Measurements from ENCODE around the gene ATM. TPM values are rescaled to one million over a fixed set of nuclear protein-coding genes. Genes with fewer than 3 reads are reported as not detected.

Gene ATM
- total and polyA plus RNA-seq, 2 experiments from 2014 or later = 17.8 to 62.7 TPM

GRCh38 chr11:108346451-108346850, 123.6 kb downstream of the ATM start:
- DNase-seq (ENCODE audit: low read depth in 1 of 2, low spot score in 1 of 2) = no peak
- Histone ChIP-seq H3K36me3 (peaks cover 32% of the 10 kb centered on the region), H3K4me3 (no peak overlapping the region), H3K27ac (no peak overlapping the region), H3K9me3 (ENCODE audit: low read depth) (no peaks in the 10 kb centered on the region), H3K4me1 (ENCODE audit: low read depth) (no peaks in the 10 kb centered on the region), H3K27me3 (no peaks in the 10 kb centered on the region)
- no peak for TF ChIP-seq CTCF (IDR thresholded peaks at IDR 0.05; ENCODE audit: low read depth, low read length)

GRCh38 chr11:108351468-108351867, 128.6 kb downstream of the ATM start:
- H3K27me3 ChIP-seq = no peaks in the 10 kb centered on the region
- peaks cover 66% of the 10 kb centered on the region for H3K36me3 ChIP-seq
- H3K4me1 ChIP-seq (ENCODE audit: low read depth) = no peaks in the 10 kb centered on the region
- no peak overlapping the region for H3K4me3 ChIP-seq
- no peak overlapping the region for H3K27ac ChIP-seq
- H3K9me3 ChIP-seq (ENCODE audit: low read depth) = no peaks in the 10 kb centered on the region
- no peak for DNase-seq (ENCODE audit: low read depth in 1 of 2, low spot score in 1 of 2)
- TF ChIP-seq CTCF (IDR thresholded peaks at IDR 0.05; ENCODE audit: low read depth, low read length) = no peak

- Histone ChIP-seq H3K36me3 (peaks cover 7% of the 10 kb centered on the region), H3K9me3 (ENCODE audit: low read depth) (no peaks in the 10 kb centered on the region), H3K27me3 (no peaks in the 10 kb centered on the region), H3K27ac (no peak overlapping the region), H3K4me3 (no peak overlapping the region), H3K4me1 (ENCODE audit: low read depth) (no peaks in the 10 kb centered on the region)
- TF ChIP-seq CTCF (IDR thresholded peaks at IDR 0.05; ENCODE audit: low read depth, low read length) = no peak
- no peak for DNase-seq (ENCODE audit: low read depth in 1 of 2, low spot score in 1 of 2)
Observed at GRCh38 chr11:108364159-108364558, 141.3 kb downstream of the ATM start.

- H3K36me3 ChIP-seq = peaks cover 7% of the 10 kb centered on the region
- peak in 1 of 2 donors; percentile 5 for DNase-seq (ENCODE audit: low read depth in 1 of 2, low spot score in 1 of 2)
- no peak overlapping the region for H3K4me3 ChIP-seq
- no peak overlapping the region for H3K27ac ChIP-seq
- H3K9me3 ChIP-seq (ENCODE audit: low read depth) = no peaks in the 10 kb centered on the region
- no peak for TF ChIP-seq CTCF (IDR thresholded peaks at IDR 0.05; ENCODE audit: low read depth, low read length)
- H3K4me1 ChIP-seq (ENCODE audit: low read depth) = no peaks in the 10 kb centered on the region
- H3K27me3 ChIP-seq = no peaks in the 10 kb centered on the region
Observed at GRCh38 chr11:108368134-108368533, 145.3 kb downstream of the ATM start.

- no peak for TF ChIP-seq CTCF (IDR thresholded peaks at IDR 0.05; ENCODE audit: low read depth, low read length)
- DNase-seq (ENCODE audit: low read depth in 1 of 2, low spot score in 1 of 2) = peak in 1 of 2 donors; percentile 32
- H3K27ac ChIP-seq = no peak overlapping the region
- peaks cover 7% of the 10 kb centered on the region for H3K36me3 ChIP-seq
- no peak overlapping the region for H3K4me3 ChIP-seq
- no peaks in the 10 kb centered on the region for H3K27me3 ChIP-seq
- no peaks in the 10 kb centered on the region for H3K4me1 ChIP-seq (ENCODE audit: low read depth)
- H3K9me3 ChIP-seq (ENCODE audit: low read depth) = no peaks in the 10 kb centered on the region
Observed at GRCh38 chr11:108369064-108369463, 146.2 kb downstream of the ATM start.

GRCh38 chr11:108370315-108370714, 147.4 kb downstream of the ATM start:
- Histone ChIP-seq H3K4me1 (ENCODE audit: low read depth) (no peaks in the 10 kb centered on the region), H3K27ac (no peak overlapping the region), H3K36me3 (peaks cover 3% of the 10 kb centered on the region), H3K4me3 (no peak overlapping the region), H3K27me3 (no peaks in the 10 kb centered on the region), H3K9me3 (ENCODE audit: low read depth) (no peaks in the 10 kb centered on the region)
- no peak for TF ChIP-seq CTCF (IDR thresholded peaks at IDR 0.05; ENCODE audit: low read depth, low read length)
- DNase-seq (ENCODE audit: low read depth in 1 of 2, low spot score in 1 of 2) = no peak
